Osteocyte (in vitro differentiated cells): ENCODE measurements around the gene PPP1R36. TPM values are rescaled to one million over a fixed set of nuclear protein-coding genes. Genes with fewer than 3 reads are reported as not detected.
"Not testable (repeated sequence)": the region's sequence is repeated elsewhere in the genome, so short reads cannot be mapped to it uniquely, and the experiment has no call there.

Experiments
- DNase-seq: peaks from one replicate; pipeline ENCODE4 v3.0.0; 2021; ENCODE audit warnings: mixed read lengths; ENCODE audit not compliant: unreplicated experiment; ENCODE audit errors: extremely low spot score
- H3K27ac Mint-ChIP-seq: one replicate; pipeline ENCODE4 v1.8.0; 2021; ENCODE audit warnings: mild to moderate bottlenecking, mixed read lengths; ENCODE audit not compliant: unreplicated experiment
- H3K27me3 Mint-ChIP-seq: one replicate; pipeline ENCODE4 v1.8.0; 2021; ENCODE audit warnings: mixed read lengths; ENCODE audit not compliant: unreplicated experiment
- H3K36me3 Mint-ChIP-seq: one replicate; pipeline ENCODE4 v1.8.0; 2021; ENCODE audit warnings: mixed read lengths; ENCODE audit not compliant: unreplicated experiment
- H3K4me1 Mint-ChIP-seq: one replicate; pipeline ENCODE4 v1.8.0; 2021; ENCODE audit warnings: mixed read lengths; ENCODE audit not compliant: unreplicated experiment
- H3K4me3 Mint-ChIP-seq: one replicate; pipeline ENCODE4 v1.8.0; 2021; ENCODE audit warnings: mild to moderate bottlenecking, moderate library complexity, mixed read lengths; ENCODE audit not compliant: unreplicated experiment
- H3K9me3 Mint-ChIP-seq: one replicate; pipeline ENCODE4 v1.8.0; 2021; ENCODE audit warnings: mixed read lengths; ENCODE audit not compliant: unreplicated experiment
- total RNA-seq: library from RNA; stranded (reverse); gene quantifications from 2 replicates; pipeline ENCODE4 v1.2.1, GENCODE V29; 2021
- TF ChIP-seq, protein P1 (sequence below): fragments of 200-600 bp; sonication (generic); IDR thresholded peaks from 2 replicates; pipeline ENCODE4 v1.5.0; 2021; ENCODE audit warnings: antibody characterized with exemption, mild to moderate bottlenecking, moderate library complexity

Gene PPP1R36
- total RNA-seq, 1 donor from 2014 or later, result 1.3 TPM

GRCh38 chr14:64569138-64569631, 19.4 kb downstream of the PPP1R36 start:
- Mint-ChIP-seq H3K4me3 (no peak overlapping the region), H3K27me3 (no peaks in the 10 kb centered on the region), H3K4me1 (peaks cover 53% of the 10 kb centered on the region), H3K36me3 (no peaks in the 10 kb centered on the region), H3K27ac (peak overlapping the region; percentile 73), H3K9me3 (no peaks in the 10 kb centered on the region)
- TF ChIP-seq, protein P1, sequence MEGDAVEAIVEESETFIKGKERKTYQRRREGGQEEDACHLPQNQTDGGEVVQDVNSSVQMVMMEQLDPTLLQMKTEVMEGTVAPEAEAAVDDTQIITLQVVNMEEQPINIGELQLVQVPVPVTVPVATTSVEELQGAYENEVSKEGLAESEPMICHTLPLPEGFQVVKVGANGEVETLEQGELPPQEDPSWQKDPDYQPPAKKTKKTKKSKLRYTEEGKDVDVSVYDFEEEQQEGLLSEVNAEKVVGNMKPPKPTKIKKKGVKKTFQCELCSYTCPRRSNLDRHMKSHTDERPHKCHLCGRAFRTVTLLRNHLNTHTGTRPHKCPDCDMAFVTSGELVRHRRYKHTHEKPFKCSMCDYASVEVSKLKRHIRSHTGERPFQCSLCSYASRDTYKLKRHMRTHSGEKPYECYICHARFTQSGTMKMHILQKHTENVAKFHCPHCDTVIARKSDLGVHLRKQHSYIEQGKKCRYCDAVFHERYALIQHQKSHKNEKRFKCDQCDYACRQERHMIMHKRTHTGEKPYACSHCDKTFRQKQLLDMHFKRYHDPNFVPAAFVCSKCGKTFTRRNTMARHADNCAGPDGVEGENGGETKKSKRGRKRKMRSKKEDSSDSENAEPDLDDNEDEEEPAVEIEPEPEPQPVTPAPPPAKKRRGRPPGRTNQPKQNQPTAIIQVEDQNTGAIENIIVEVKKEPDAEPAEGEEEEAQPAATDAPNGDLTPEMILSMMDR, result no peak
- DNase-seq, result no peak

DNA sequence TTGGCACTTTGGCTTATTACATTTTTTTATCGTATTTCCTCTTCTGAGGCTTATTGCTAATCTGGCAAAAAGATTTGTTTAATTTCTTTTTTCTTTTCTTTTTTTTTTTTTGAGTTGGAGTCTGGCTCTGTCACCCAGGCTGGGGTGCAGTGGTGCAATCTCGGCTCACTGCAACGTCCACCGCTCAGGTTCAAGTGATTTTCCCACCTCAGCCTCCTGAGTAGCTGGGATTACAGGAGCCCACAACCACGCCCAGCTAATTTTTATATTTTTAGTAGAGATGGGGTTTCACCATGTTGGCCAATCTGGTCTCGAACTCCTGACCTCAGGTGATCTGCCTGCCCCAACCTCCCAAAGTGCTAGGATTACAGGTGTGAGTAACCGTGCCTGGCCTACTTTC, 19.9 kb downstream of the PPP1R36 start:
- H3K36me3 Mint-ChIP-seq, H3K27me3 Mint-ChIP-seq, DNase-seq, H3K4me3 Mint-ChIP-seq, H3K9me3 Mint-ChIP-seq: not testable (repeated sequence)
- Mint-ChIP-seq H3K27ac (peak overlapping the region; percentile 73), H3K4me1 (peaks cover 57% of the 10 kb centered on the region)

DNA sequence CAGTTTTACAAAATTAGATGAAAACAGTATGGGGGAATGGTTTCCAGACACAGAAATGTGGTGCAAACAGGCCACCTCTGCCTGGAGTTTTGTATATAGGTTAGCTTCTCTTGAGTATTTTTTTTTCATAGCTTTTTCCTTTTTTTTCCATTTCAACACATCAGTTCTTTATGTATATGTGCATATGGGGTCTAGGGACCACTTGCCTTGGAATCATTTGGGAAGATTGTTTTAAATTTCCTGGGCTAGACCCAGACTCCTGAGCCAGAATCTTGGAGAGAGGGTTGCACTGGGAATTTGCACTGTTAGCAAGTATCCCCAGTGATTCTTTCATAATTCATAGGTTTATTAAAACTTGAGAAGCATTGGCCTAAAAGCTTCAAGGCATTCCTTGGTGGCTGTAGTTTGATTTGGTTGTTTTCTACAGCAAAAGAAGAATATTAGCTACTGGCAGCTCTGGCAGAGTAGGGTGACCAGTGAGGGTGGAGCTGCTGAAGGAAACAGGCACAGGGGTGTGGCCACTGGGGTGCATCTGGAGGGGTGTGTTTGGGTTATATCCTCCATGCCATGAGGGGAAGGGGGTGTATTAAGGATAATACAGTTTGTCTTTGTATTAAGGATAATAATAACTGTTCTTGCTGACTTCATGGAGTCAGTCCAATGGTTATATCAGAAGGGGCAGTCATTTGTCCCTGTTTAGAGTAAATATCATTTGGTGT, 22.8 kb downstream of the PPP1R36 start:
- Mint-ChIP-seq H3K27me3 (no peaks in the 10 kb centered on the region), H3K36me3 (no peaks in the 10 kb centered on the region), H3K27ac (peak overlapping the region; percentile 66), H3K4me3 (no peak overlapping the region), H3K9me3 (no peaks in the 10 kb centered on the region), H3K4me1 (peaks cover 39% of the 10 kb centered on the region)
- DNase-seq, result no peak
- TF ChIP-seq, protein P1, result no peak

DNA sequence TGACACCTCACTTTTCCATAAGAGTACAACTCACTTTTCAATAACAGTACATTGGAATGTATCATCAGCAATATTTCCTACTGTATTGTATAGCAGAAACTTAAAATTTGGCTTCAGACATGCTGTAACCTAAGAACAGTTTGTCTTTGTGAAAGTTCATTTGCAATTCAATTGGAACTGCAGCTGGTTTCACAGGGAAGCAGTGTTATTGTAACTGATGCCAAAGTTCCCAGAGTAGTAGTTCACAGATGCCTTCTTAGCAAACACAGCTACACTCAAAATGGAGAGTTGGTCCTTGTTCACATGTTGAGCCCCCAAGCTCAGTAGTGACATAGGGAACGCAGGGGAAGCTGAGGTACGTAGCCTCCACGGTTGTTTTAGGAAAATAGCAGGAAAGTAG, 23.3 kb downstream of the PPP1R36 start:
- Mint-ChIP-seq H3K36me3 (no peaks in the 10 kb centered on the region), H3K27ac (peak overlapping the region; percentile 66), H3K4me1 (peaks cover 36% of the 10 kb centered on the region), H3K9me3 (no peaks in the 10 kb centered on the region), H3K27me3 (no peaks in the 10 kb centered on the region), H3K4me3 (no peak overlapping the region)
- DNase-seq, result no peak
- TF ChIP-seq, protein P1, result no peak

GRCh38 chr14:64574371-64575107, 24.8 kb downstream of the PPP1R36 start:
- TF ChIP-seq, protein P1, result no peak

More at GRCh38 chr14:64574371-64575107, 24.8 kb downstream of the PPP1R36 start:
- H3K4me1 Mint-ChIP-seq, result peaks cover 22% of the 10 kb centered on the region
- DNase-seq, result peak; percentile 53
- H3K36me3 Mint-ChIP-seq, result no peaks in the 10 kb centered on the region
- no peaks in the 10 kb centered on the region for H3K27me3 Mint-ChIP-seq
- no peak overlapping the region for H3K4me3 Mint-ChIP-seq
- no peaks in the 10 kb centered on the region for H3K9me3 Mint-ChIP-seq
- no peak overlapping the region for H3K27ac Mint-ChIP-seq
